Neural cell (in vitro differentiated cells): ENCODE results near the gene ZNF415. TPM values are rescaled to one million over a fixed set of nuclear protein-coding genes. Genes with fewer than 3 reads are reported as not detected.

ENCODE experiments used
- H2AFZ ChIP-seq: fragments of 200-600, 300-800 bp; sonication (generic), shearing (Covaris generic); 2 replicates; pipeline ENCODE4 v1.6.0; 2014; ENCODE audit warnings: low read depth, mild to moderate bottlenecking, antibody characterized with exemption, low read length, moderate library complexity
- H3F3A ChIP-seq: fragments of 200-600 bp; shearing (Covaris generic); 2 replicates; pipeline ENCODE4 v1.6.1; 2016; ENCODE audit warnings: mild to moderate bottlenecking, moderate library complexity, mixed read lengths, antibody characterized with exemption, low read length; ENCODE audit not compliant: insufficient read depth, poor library complexity, severe bottlenecking
- H3K27ac ChIP-seq: fragments of 200-600, 300-800 bp; sonication (generic), shearing (Covaris generic); 2 replicates; pipeline ENCODE4 v1.5.1; 2014; ENCODE audit warnings: mild to moderate bottlenecking, low read length, moderate library complexity
- H3K27me3 ChIP-seq: fragments of 300-800, 200-600 bp; sonication (generic), shearing (Covaris generic); 2 replicates; pipeline ENCODE4 v1.6.0; 2014; ENCODE audit warnings: mild to moderate bottlenecking, low read depth, low read length, moderate library complexity; ENCODE audit not compliant: insufficient read depth
- H3K36me3 ChIP-seq: fragments of 300-800, 200-600 bp; sonication (generic), shearing (Covaris generic); 2 replicates; pipeline ENCODE4 v1.5.1; 2014; ENCODE audit warnings: mild to moderate bottlenecking, antibody characterized with exemption, low read length, moderate library complexity; ENCODE audit not compliant: insufficient read depth
- H3K4me2 ChIP-seq: fragments of 300-800, 200-600 bp; sonication (generic), shearing (Covaris generic); 2 replicates; pipeline ENCODE4 v1.6.0; 2014; ENCODE audit warnings: mild to moderate bottlenecking, low read length
- H3K4me3 ChIP-seq: fragments of 300-800, 200-600 bp; sonication (generic), shearing (Covaris generic); 2 replicates; pipeline ENCODE4 v1.5.1; 2014; ENCODE audit warnings: mild to moderate bottlenecking, low read length, moderate library complexity
- H3K79me2 ChIP-seq: fragments of 200-600 bp; shearing (Covaris generic); replicated peaks from 2 replicates; pipeline ENCODE4 v1.6.0; 2014; ENCODE audit warnings: mild to moderate bottlenecking, low read length, moderate library complexity; ENCODE audit not compliant: insufficient read depth
- H3K9ac ChIP-seq: fragments of 300-800, 200-600 bp; sonication (generic), shearing (Covaris generic); 2 replicates; pipeline ENCODE4 v1.6.1; 2016; ENCODE audit warnings: mild to moderate bottlenecking, low read length, mixed read lengths
- H3K9me2 ChIP-seq: fragments of 200-600 bp; shearing (Covaris generic); 2 replicates; pipeline ENCODE4 v1.6.1; 2016; ENCODE audit warnings: mild to moderate bottlenecking, low read length, mixed read lengths; ENCODE audit not compliant: insufficient read depth
- H3K9me3 ChIP-seq: fragments of 200-600, 300-800 bp; sonication (generic), shearing (Covaris generic); 2 replicates; pipeline ENCODE4 v1.6.1; 2016; ENCODE audit warnings: mild to moderate bottlenecking, mixed run types, low read length, moderate library complexity, mixed read lengths
- H4K20me1 ChIP-seq: fragments of 200-600 bp; shearing (Covaris generic); 2 replicates; pipeline ENCODE4 v1.6.1; 2016; ENCODE audit warnings: mild to moderate bottlenecking, mixed run types; ENCODE audit not compliant: insufficient read depth
- CTCF ChIP-seq: fragments of 450-650 bp; IDR thresholded peaks from 2 replicates; pipeline ENCODE4 v1.5.1; 2014; ENCODE audit warnings: antibody characterized with exemption, mild to moderate bottlenecking, moderate library complexity; ENCODE audit not compliant: poor library complexity, severe bottlenecking
- EP300 ChIP-seq: fragments of 450-650 bp; conservative IDR thresholded peaks from 2 replicates; pipeline ENCODE4 v1.6.1; 2014; ENCODE audit warnings: antibody characterized with exemption, mild to moderate bottlenecking, moderate library complexity; ENCODE audit not compliant: poor library complexity, severe bottlenecking
- EZH2 ChIP-seq: fragments of 200-600, 300-800 bp; shearing (Covaris generic), sonication (generic); IDR thresholded peaks from 2 replicates; pipeline ENCODE4 v1.6.1; 2014; ENCODE audit warnings: antibody characterized with exemption, low read length, borderline replicate concordance, mild to moderate bottlenecking; ENCODE audit not compliant: insufficient read depth, poor library complexity, severe bottlenecking
- MXI1 ChIP-seq: fragments of 450-650 bp; conservative IDR thresholded peaks from 2 replicates; pipeline ENCODE4 v1.6.1; 2014; ENCODE audit warnings: antibody characterized with exemption, mild to moderate bottlenecking; ENCODE audit not compliant: poor library complexity, severe bottlenecking
- POLR2AphosphoS5 ChIP-seq: IDR thresholded peaks from 2 replicates; pipeline ENCODE4 v1.6.1; 2012
- RAD21 ChIP-seq: fragments of 450-650 bp; conservative IDR thresholded peaks from 2 replicates; pipeline ENCODE4 v1.6.1; 2014; ENCODE audit warnings: antibody characterized with exemption, mild to moderate bottlenecking, moderate library complexity
- REST ChIP-seq: IDR thresholded peaks from 2 replicates; pipeline ENCODE4 v1.6.1; 2012; ENCODE audit warnings: borderline replicate concordance
- SMC3 ChIP-seq: fragments of 450-650 bp; conservative IDR thresholded peaks from 2 replicates; pipeline ENCODE4 v1.6.1; 2014; ENCODE audit warnings: antibody characterized with exemption, mild to moderate bottlenecking, moderate library complexity; ENCODE audit not compliant: poor library complexity
- TAF1 ChIP-seq: IDR thresholded peaks from 2 replicates; pipeline ENCODE4 v1.6.1; 2012; ENCODE audit warnings: low read depth
- polyA plus RNA-seq: library from polyadenylated mRNA; depleted of rRNA; stranded (reverse); fragments of >200 nt; gene quantifications from 2 replicates; pipeline ENCODE4 v1.2.3, GENCODE V29; 2014

Gene ZNF415
- polyA plus RNA-seq, 1 donor from 2014 or later, result 25.9 TPM

GRCh38 chr19:53123400-53123799 lies 9.3 kb downstream of the ZNF415 start:
- Histone ChIP-seq H3F3A (no peaks in the 10 kb centered on the region), H3K9me3 (no peaks in the 10 kb centered on the region), H3K4me3 (no peak overlapping the region), H3K79me2 (no peaks in the 10 kb centered on the region), H3K4me2 (no peak overlapping the region), H3K27ac (no peak overlapping the region), H3K9ac (no peak overlapping the region), H2AFZ (no peak overlapping the region), H3K36me3 (no peaks in the 10 kb centered on the region), H3K27me3 (no peaks in the 10 kb centered on the region), H4K20me1 (no peaks in the 10 kb centered on the region), H3K9me2 (no peaks in the 10 kb centered on the region)
- no peak for TF ChIP-seq REST
- no peak for TF ChIP-seq EP300
- no peak for TF ChIP-seq EZH2
- no peak for TF ChIP-seq TAF1
- TF ChIP-seq RAD21, result no peak
- no peak for TF ChIP-seq CTCF
- TF ChIP-seq SMC3, result no peak
- TF ChIP-seq MXI1, result no peak
- no peak for TF ChIP-seq POLR2AphosphoS5

DNA sequence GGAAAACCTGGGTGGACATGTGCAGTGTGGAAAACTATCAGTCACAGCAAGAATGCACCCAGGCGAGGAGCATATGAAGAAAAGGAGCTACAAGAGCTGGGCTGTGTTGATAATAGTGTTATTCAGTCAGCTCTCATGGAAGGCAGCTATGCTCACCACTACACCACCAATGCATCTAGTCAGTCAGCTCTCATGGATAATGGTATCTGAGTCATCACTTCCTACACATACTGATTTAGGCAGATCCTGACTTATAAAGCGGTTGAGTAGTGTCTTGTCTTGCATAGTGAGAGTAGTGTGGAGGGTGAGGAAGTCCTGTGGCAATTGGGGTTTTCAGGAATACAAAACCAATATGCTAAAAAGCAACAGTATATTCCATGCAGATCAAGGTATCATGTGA lies 20.4 kb downstream of the ZNF415 start:
- H3K9me2 ChIP-seq, result no peaks in the 10 kb centered on the region
- H3K79me2 ChIP-seq, result no peaks in the 10 kb centered on the region
- H3K36me3 ChIP-seq, result no peaks in the 10 kb centered on the region
- TF ChIP-seq REST (no peak), SMC3 (no peak), EP300 (no peak), MXI1 (no peak), TAF1 (no peak), CTCF (no peak), POLR2AphosphoS5 (no peak), EZH2 (no peak), RAD21 (no peak)
- H3K9ac ChIP-seq, result no peak overlapping the region
- no peaks in the 10 kb centered on the region for H4K20me1 ChIP-seq
- H3K27ac ChIP-seq, result no peak overlapping the region
- no peaks in the 10 kb centered on the region for H3K27me3 ChIP-seq
- H2AFZ ChIP-seq, result no peak overlapping the region
- H3K4me3 ChIP-seq, result no peak overlapping the region
- H3K4me2 ChIP-seq, result no peak overlapping the region
- no peaks in the 10 kb centered on the region for H3K9me3 ChIP-seq
- no peaks in the 10 kb centered on the region for H3F3A ChIP-seq
